ENCODE data around the gene KCNN1.

KCNN1 gene

GRCh38 chr19:17948931-17949930 is 17.7 kb upstream of the KCNN1 start:
- H3K4me1 ChIP-seq (ENCODE audit: control insufficient read depth, insufficient read depth, low read length) = peaks cover 1% of the 10 kb centered on the region
- H3K9me3 ChIP-seq (ENCODE audit: control insufficient read depth, low read length) = no peaks in the 10 kb centered on the region
- H3K36me3 ChIP-seq (ENCODE audit: control insufficient read depth, insufficient read depth, low read length, severe bottlenecking) = no peaks in the 10 kb centered on the region
- H3K27me3 ChIP-seq (replicated peaks; ENCODE audit: control insufficient read depth, insufficient read depth, low read length) = peaks cover 47% of the 10 kb centered on the region
- H3K9ac ChIP-seq (ENCODE audit: low read length) = no peak overlapping the region
- no peak overlapping the region for H3K4me3 ChIP-seq (ENCODE audit: low read length)
- no peak for DNase-seq (ENCODE audit: low read depth)

- H3K4me3 ChIP-seq (ENCODE audit: low read length) = no peak overlapping the region
- peaks cover 52% of the 10 kb centered on the region for H3K27me3 ChIP-seq (replicated peaks; ENCODE audit: control insufficient read depth, insufficient read depth, low read length)
Observed at GRCh38 chr19:17949956-17950309, 17.0 kb upstream of the KCNN1 start.

DNA sequence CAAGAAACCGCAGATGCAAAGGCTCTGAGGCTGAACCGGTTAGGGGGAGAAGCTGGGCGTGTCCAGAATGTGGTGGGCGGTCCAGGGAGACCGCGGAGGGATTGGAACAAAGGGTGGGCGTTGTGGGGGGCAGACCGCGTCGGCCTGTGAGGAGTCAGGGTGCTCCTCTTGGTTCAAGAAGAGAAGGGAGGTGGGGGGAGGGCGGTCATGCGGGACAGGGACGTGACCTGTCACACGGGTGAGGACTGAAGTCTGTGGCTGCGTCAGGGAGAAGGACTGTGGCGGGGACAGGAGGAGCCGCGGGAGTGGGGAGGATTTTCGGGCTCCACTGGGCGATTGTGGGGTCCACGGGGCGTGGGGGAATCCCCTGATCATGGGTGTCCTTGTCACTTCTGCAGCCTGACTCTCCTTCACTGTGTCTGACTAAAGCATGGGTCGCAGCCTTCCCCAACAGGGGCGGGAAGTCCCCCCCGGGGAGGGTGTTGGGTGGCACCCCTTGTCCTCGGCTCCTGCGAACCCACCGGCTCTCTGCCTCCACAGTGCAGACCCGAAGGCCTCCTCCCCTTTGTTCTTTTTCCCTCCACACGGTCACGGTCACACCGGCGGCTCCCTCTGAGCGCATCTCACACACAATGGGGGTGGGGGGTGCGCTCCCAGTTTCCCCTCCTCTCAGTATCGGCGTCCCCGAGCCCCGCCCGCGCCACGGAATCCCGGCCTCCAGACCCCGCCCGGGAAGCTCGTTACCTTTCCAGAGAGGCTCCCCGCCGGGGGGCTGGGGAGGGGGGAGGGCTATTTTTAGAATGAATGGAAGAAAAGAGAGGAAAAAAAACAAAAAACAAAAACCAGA is 16.4 kb upstream of the KCNN1 start:
- H3K4me1 ChIP-seq (ENCODE audit: control insufficient read depth, insufficient read depth, low read length) = no peaks in the 10 kb centered on the region
- peaks cover 52% of the 10 kb centered on the region for H3K27me3 ChIP-seq (replicated peaks; ENCODE audit: control insufficient read depth, insufficient read depth, low read length)
- peak; percentile 27 for DNase-seq (ENCODE audit: low read depth)

More at GRCh38 chr19:17949956-17950309, 17.0 kb upstream of the KCNN1 start:
- Histone ChIP-seq H3K9ac (ENCODE audit: low read length) (no peak overlapping the region), H3K9me3 (ENCODE audit: control insufficient read depth, low read length) (no peaks in the 10 kb centered on the region), H3K4me1 (ENCODE audit: control insufficient read depth, insufficient read depth, low read length) (no peaks in the 10 kb centered on the region), H3K36me3 (ENCODE audit: control insufficient read depth, insufficient read depth, low read length, severe bottlenecking) (no peaks in the 10 kb centered on the region)
- DNase-seq (ENCODE audit: low read depth) = no peak

DNA sequence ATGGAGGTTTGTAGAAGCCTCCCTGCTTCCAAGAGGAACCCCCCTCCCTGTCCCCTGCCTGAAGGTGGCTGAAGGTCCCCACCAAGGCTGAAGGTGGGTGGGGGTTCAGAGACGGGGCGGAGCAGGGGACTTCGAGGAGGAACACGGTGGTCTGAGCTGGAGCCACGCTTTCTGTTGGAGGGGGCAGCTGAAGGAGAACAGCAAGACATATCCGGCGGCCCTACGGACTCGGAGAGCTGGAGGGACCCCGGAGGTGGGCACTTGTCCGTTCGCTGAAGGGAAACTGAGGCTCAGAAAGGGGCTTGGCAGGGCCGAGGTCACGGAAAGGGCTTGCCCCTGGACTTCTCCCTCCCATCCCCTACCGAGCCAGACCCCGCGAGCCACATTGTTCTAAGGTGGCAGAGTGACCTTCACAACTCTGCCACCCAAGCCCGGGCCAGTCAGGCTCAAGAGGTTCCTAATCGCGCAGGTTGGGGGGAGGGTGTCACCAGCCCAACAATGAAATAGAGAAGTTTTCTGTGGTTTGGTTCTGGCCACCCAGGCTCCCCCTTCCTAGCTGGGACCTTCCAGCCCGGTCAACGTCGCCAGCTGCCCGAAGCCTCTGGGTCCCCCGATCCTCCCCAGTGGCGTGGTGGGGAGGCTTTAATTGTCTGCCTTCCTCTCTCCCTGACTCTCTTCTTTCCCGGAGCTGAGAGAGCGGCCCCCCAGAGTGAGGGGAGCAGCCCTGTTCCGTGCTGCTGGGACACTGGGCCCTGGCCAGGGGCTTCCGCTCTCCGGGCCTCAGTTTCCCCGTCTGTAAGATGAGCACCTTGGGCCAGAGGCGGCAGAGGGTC is 15.5 kb upstream of the KCNN1 start:
- no peaks in the 10 kb centered on the region for H3K36me3 ChIP-seq (ENCODE audit: control insufficient read depth, insufficient read depth, low read length, severe bottlenecking)
- H3K4me1 ChIP-seq (ENCODE audit: control insufficient read depth, insufficient read depth, low read length) = no peaks in the 10 kb centered on the region

More for the DNA sequence above, 16.4 kb upstream of the KCNN1 start:
- Histone ChIP-seq H3K36me3 (ENCODE audit: control insufficient read depth, insufficient read depth, low read length, severe bottlenecking) (no peaks in the 10 kb centered on the region), H3K9me3 (ENCODE audit: control insufficient read depth, low read length) (no peaks in the 10 kb centered on the region), H3K9ac (ENCODE audit: low read length) (no peak overlapping the region), H3K4me3 (ENCODE audit: low read length) (no peak overlapping the region)

GRCh38 chr19:17951990-17952976 is 14.6 kb upstream of the KCNN1 start:
- peak; percentile 10 for DNase-seq (ENCODE audit: low read depth)
- H3K9ac ChIP-seq (ENCODE audit: low read length) = no peak overlapping the region
- H3K9me3 ChIP-seq (ENCODE audit: control insufficient read depth, low read length) = no peaks in the 10 kb centered on the region
- H3K36me3 ChIP-seq (ENCODE audit: control insufficient read depth, insufficient read depth, low read length, severe bottlenecking) = no peaks in the 10 kb centered on the region
- H3K4me1 ChIP-seq (ENCODE audit: control insufficient read depth, insufficient read depth, low read length) = no peaks in the 10 kb centered on the region
- H3K27me3 ChIP-seq (replicated peaks; ENCODE audit: control insufficient read depth, insufficient read depth, low read length) = peaks cover 61% of the 10 kb centered on the region
- no peak overlapping the region for H3K4me3 ChIP-seq (ENCODE audit: low read length)

More for the DNA sequence above, 15.5 kb upstream of the KCNN1 start:
- no peak overlapping the region for H3K4me3 ChIP-seq (ENCODE audit: low read length)
- H3K27me3 ChIP-seq (replicated peaks; ENCODE audit: control insufficient read depth, insufficient read depth, low read length) = peaks cover 56% of the 10 kb centered on the region
- no peak overlapping the region for H3K9ac ChIP-seq (ENCODE audit: low read length)
- no peaks in the 10 kb centered on the region for H3K9me3 ChIP-seq (ENCODE audit: control insufficient read depth, low read length)
- peak; percentile 10 for DNase-seq (ENCODE audit: low read depth)

GRCh38 chr19:17953316-17953801 is 13.5 kb upstream of the KCNN1 start:
- Histone ChIP-seq H3K36me3 (ENCODE audit: control insufficient read depth, insufficient read depth, low read length, severe bottlenecking) (no peaks in the 10 kb centered on the region), H3K4me1 (ENCODE audit: control insufficient read depth, insufficient read depth, low read length) (no peaks in the 10 kb centered on the region), H3K27me3 (replicated peaks; ENCODE audit: control insufficient read depth, insufficient read depth, low read length) (peaks cover 72% of the 10 kb centered on the region), H3K9me3 (ENCODE audit: control insufficient read depth, low read length) (no peaks in the 10 kb centered on the region), H3K4me3 (ENCODE audit: low read length) (no peak overlapping the region), H3K9ac (ENCODE audit: low read length) (no peak overlapping the region)
- DNase-seq (ENCODE audit: low read depth) = no peak

- DNase-seq (ENCODE audit: low read depth) = no peak
- Histone ChIP-seq H3K9ac (ENCODE audit: low read length) (no peak overlapping the region), H3K36me3 (ENCODE audit: control insufficient read depth, insufficient read depth, low read length, severe bottlenecking) (no peaks in the 10 kb centered on the region), H3K27me3 (replicated peaks; ENCODE audit: control insufficient read depth, insufficient read depth, low read length) (peaks cover 72% of the 10 kb centered on the region), H3K4me1 (ENCODE audit: control insufficient read depth, insufficient read depth, low read length) (no peaks in the 10 kb centered on the region), H3K9me3 (ENCODE audit: control insufficient read depth, low read length) (no peaks in the 10 kb centered on the region), H3K4me3 (ENCODE audit: low read length) (no peak overlapping the region)
Observed at GRCh38 chr19:17953869-17954268, 13.0 kb upstream of the KCNN1 start.

GRCh38 chr19:17954401-17954800 is 12.5 kb upstream of the KCNN1 start:
- Histone ChIP-seq H3K4me3 (ENCODE audit: low read length) (no peak overlapping the region), H3K27me3 (replicated peaks; ENCODE audit: control insufficient read depth, insufficient read depth, low read length) (peaks cover 68% of the 10 kb centered on the region), H3K9ac (ENCODE audit: low read length) (no peak overlapping the region), H3K36me3 (ENCODE audit: control insufficient read depth, insufficient read depth, low read length, severe bottlenecking) (no peaks in the 10 kb centered on the region), H3K9me3 (ENCODE audit: control insufficient read depth, low read length) (no peaks in the 10 kb centered on the region), H3K4me1 (ENCODE audit: control insufficient read depth, insufficient read depth, low read length) (no peaks in the 10 kb centered on the region)
- DNase-seq (ENCODE audit: low read depth) = no peak

DNA sequence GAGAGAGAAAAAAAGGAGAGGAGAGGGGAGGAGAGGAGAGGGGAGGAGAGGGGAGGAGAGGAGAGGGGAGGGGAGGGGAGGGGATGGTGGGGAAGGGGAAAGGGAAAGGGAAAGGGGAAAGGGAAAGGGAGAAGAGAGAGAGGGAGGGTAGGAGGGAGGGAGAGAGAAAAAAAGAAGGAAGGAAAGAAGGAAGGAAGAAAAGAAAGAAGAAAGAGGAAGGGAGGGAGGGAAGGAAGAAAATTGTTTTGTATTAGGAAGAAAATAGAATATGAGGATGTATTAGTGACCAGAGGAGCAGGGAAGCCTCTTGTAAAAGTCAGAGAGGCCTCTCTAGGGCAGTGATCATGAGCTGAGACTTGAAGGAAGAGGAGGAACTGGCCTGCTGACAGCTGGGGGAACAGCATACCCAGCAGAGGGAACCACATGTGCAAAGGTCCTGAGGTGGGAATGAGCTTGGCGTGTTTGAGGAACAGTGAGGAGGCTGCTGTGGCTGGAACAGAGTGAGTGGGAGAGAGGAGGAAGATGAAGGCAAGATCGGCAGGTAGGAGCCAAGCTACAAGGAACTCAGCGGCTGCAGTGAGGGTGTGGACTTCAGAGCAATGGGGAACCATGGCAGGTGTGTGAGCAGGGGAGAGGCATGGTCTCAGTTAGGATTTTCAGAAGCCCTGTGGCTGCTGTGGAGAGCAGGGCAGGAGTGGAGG is 9.6 kb upstream of the KCNN1 start:
- no peak overlapping the region for H3K4me3 ChIP-seq (ENCODE audit: low read length)
- no peaks in the 10 kb centered on the region for H3K4me1 ChIP-seq (ENCODE audit: control insufficient read depth, insufficient read depth, low read length)
- no peak overlapping the region for H3K9ac ChIP-seq (ENCODE audit: low read length)
- H3K27me3 ChIP-seq (replicated peaks; ENCODE audit: control insufficient read depth, insufficient read depth, low read length) = peaks cover 57% of the 10 kb centered on the region
- no peak for DNase-seq (ENCODE audit: low read depth)
- no peaks in the 10 kb centered on the region for H3K36me3 ChIP-seq (ENCODE audit: control insufficient read depth, insufficient read depth, low read length, severe bottlenecking)
- no peaks in the 10 kb centered on the region for H3K9me3 ChIP-seq (ENCODE audit: control insufficient read depth, low read length)

Data from adipocyte (in vitro differentiated cells).